OCI-LY7 (cell line): ENCODE measurements around the gene GGNBP2. TPM values are rescaled to one million over a fixed set of nuclear protein-coding genes. Genes with fewer than 3 reads are reported as not detected.

Source experiments
- BruUV-seq: library from RNA; stranded (reverse); fragments of 400-500 nt; replicated peaks from 2 replicates; lab custom pipeline; 2021; lab: Mats Ljungman, UMichigan
- CTCF ChIA-PET: fragments of 300-600 bp; sonication (Branson Sonifier 250); formaldehyde crosslinking; loops from one replicate; lab custom pipeline; 2022; ENCODE audit warnings: antibody characterized with exemption; ENCODE audit not compliant: unreplicated experiment; lab: Charles Lee
- POLR2A ChIA-PET: fragments of 300-600 bp; sonication (Branson Sonifier 250); formaldehyde crosslinking; loops from one replicate; lab custom pipeline; 2022; ENCODE audit warnings: antibody characterized with exemption; lab: Charles Lee
- DNase-seq: peaks from one replicate; pipeline ENCODE4 v3.0.0-alpha.2; 2015; ENCODE audit warnings: low spot score
- H2AFZ ChIP-seq: fragments of 200-600 bp; sonication (generic), shearing (Covaris generic); 2 replicates; pipeline ENCODE4 v1.6.1; 2014; ENCODE audit warnings: mild to moderate bottlenecking, antibody characterized with exemption, low read length, moderate library complexity
- H3K27ac ChIP-seq: fragments of 200-600 bp; sonication (generic); 2 replicates; pipeline ENCODE4 v1.5.1; 2014; ENCODE audit warnings: mixed run types, low read depth, mild to moderate bottlenecking, moderate library complexity, low read length, inconsistent platforms; ENCODE audit not compliant: poor library complexity, severe bottlenecking
- H3K36me3 ChIP-seq: fragments of 200-600 bp; sonication (generic); 2 replicates; pipeline ENCODE4 v1.6.1; 2014; ENCODE audit warnings: mild to moderate bottlenecking, antibody characterized with exemption, low read length, moderate library complexity, mixed read lengths; ENCODE audit not compliant: insufficient read depth
- H3K4me1 ChIP-seq: fragments of 200-600 bp; sonication (generic); 2 replicates; pipeline ENCODE4 v1.5.1; 2014; ENCODE audit warnings: mild to moderate bottlenecking, low read length; ENCODE audit not compliant: insufficient read depth, poor library complexity, severe bottlenecking
- H3K4me2 ChIP-seq: fragments of 200-600 bp; sonication (generic); 2 replicates; pipeline ENCODE4 v1.6.1; 2014; ENCODE audit warnings: mild to moderate bottlenecking, low read length
- H3K4me3 ChIP-seq: fragments of 200-600 bp; sonication (generic); 2 replicates; pipeline ENCODE4 v1.5.1; 2014; ENCODE audit warnings: mild to moderate bottlenecking, low read depth, low read length; ENCODE audit not compliant: poor library complexity, severe bottlenecking
- H3K79me2 ChIP-seq: fragments of 200-600 bp; sonication (generic); 2 replicates; pipeline ENCODE4 v1.6.1; 2016; ENCODE audit warnings: low read depth, mild to moderate bottlenecking, low read length, moderate library complexity, mixed read lengths; ENCODE audit not compliant: insufficient read depth
- H3K9me2 ChIP-seq: fragments of 200-600 bp; sonication (generic); 2 replicates; pipeline ENCODE4 v1.6.1; 2016; ENCODE audit warnings: mild to moderate bottlenecking, low read length, mixed read lengths; ENCODE audit not compliant: insufficient read depth
- H3K9me3 ChIP-seq: fragments of 200-600 bp; sonication (generic); 2 replicates; pipeline ENCODE4 v1.6.1; 2014; ENCODE audit warnings: mild to moderate bottlenecking, mixed run types, low read length, mixed read lengths
- H4K20me1 ChIP-seq: fragments of 200-600 bp; sonication (generic); 2 replicates; pipeline ENCODE4 v1.6.1; 2014; ENCODE audit warnings: mild to moderate bottlenecking, antibody characterized with exemption, low read length, moderate library complexity, mixed read lengths; ENCODE audit not compliant: insufficient read depth
- CTCF ChIP-seq: fragments of 200-600 bp; sonication (generic); conservative IDR thresholded peaks from 2 replicates; pipeline ENCODE4 v1.5.1; 2014; ENCODE audit warnings: mild to moderate bottlenecking, antibody characterized with exemption, low read length, moderate library complexity, mixed read lengths
- EZH2phosphoT487 ChIP-seq: fragments of 200-600 bp; sonication (generic); IDR thresholded peaks from 2 replicates; pipeline ENCODE4 v1.6.1; 2018; ENCODE audit warnings: low read depth, borderline replicate concordance, mild to moderate bottlenecking, mixed run types, antibody characterized with exemption, low read length, moderate library complexity, mixed read lengths
- intact Hi-C: fragments of 100-400 bp; cut with micrococcal nuclease; formaldehyde crosslinking; loops from one replicate; pipeline ENCODE4 v1.10.0; 2022; ENCODE audit not compliant: unreplicated experiment
- total RNA-seq, 2 experiments: library from RNA; depleted of rRNA in 1 of 2; stranded (reverse); fragments of >200 nt in 1 of 2; shearing (Covaris generic) in 1 of 2; gene quantifications; 2 replicates each; pipeline ENCODE4 v1.2.3, GENCODE V29; 2014 to 2022

The GGNBP2 gene
- total RNA-seq, 2 experiments from 2014 or later: 66.5 to 115 TPM

DNA sequence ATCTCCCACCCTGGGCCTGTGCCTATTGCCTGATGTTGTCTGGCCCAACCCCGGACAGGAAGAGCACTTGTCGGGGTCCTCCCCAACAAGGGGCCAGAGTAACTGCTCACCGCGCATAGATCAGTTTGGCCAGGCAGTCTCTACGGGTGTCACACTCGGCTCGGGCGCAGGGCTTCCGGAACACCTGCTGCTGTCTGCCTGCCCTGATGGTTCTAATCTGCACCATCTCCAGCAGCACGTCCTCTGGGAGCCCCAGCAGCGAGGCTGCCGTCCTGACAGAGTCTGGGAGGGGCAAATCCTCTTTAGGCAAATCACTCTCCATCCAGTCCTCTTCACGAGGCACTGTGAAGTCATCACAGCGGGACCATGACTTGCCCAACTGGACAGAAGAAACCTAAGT lies 34.1 kb upstream of the GGNBP2 start:
- H2AFZ ChIP-seq: no peak overlapping the region
- no peaks in the 10 kb centered on the region for H3K9me3 ChIP-seq
- no peak for DNase-seq
- intact Hi-C loops: no loop called here
- no peaks in the 10 kb centered on the region for H4K20me1 ChIP-seq
- no peaks in the 10 kb centered on the region for H3K9me2 ChIP-seq
- no peak overlapping the region for H3K4me2 ChIP-seq
- H3K27ac ChIP-seq: no peak overlapping the region
- peaks cover 95% of the 10 kb centered on the region for H3K36me3 ChIP-seq
- no peaks in the 10 kb centered on the region for H3K79me2 ChIP-seq
- TF ChIP-seq CTCF (no peak), EZH2phosphoT487 (no peak)
- ChIA-PET CTCF (no interaction called here), POLR2A (no interaction called here)
- no peak overlapping the region for H3K4me3 ChIP-seq
- no peaks in the 10 kb centered on the region for H3K4me1 ChIP-seq
- no TSS peak for BruUV-seq

DNA sequence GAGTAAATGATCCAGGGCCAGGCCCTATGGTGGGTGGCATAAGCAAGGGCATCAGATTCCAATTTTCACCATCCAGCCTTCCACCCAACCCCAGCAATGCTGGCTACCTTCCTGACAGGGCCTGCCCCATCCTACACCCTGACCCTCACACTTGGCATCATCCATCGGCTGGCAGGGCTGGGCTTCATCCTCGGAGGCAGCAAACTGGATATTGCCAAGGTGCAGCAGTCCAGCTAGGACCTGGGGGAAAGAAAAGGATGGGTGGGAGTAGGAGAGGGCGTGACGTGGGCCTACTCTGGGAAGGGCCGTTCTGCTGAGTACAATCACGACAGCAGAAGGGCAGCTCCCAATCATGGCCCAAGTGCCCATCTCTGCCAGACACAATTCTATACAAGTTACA lies 33.5 kb upstream of the GGNBP2 start:
- H3K27ac ChIP-seq: no peak overlapping the region

GRCh38 chr17:36512641-36513040 lies 32.1 kb upstream of the GGNBP2 start:
- TSS peak; percentile 15 for BruUV-seq

More for the DNA sequence above, 33.5 kb upstream of the GGNBP2 start:
- intact Hi-C loops: no loop called here
- no peak for DNase-seq
- no peaks in the 10 kb centered on the region for H3K79me2 ChIP-seq
- no TSS peak for BruUV-seq
- peaks cover 95% of the 10 kb centered on the region for H3K36me3 ChIP-seq
- CTCF ChIA-PET: no interaction called here
- no peak overlapping the region for H2AFZ ChIP-seq
- TF ChIP-seq EZH2phosphoT487 (no peak), CTCF (no peak)
- no peak overlapping the region for H3K4me3 ChIP-seq
- H3K9me3 ChIP-seq: no peaks in the 10 kb centered on the region
- H3K9me2 ChIP-seq: no peaks in the 10 kb centered on the region
- H3K4me1 ChIP-seq: no peaks in the 10 kb centered on the region
- POLR2A ChIA-PET: no interaction called here
- no peaks in the 10 kb centered on the region for H4K20me1 ChIP-seq
- no peak overlapping the region for H3K4me2 ChIP-seq

More at GRCh38 chr17:36512641-36513040, 32.1 kb upstream of the GGNBP2 start:
- Histone ChIP-seq H3K4me3 (no peak overlapping the region), H4K20me1 (no peaks in the 10 kb centered on the region), H3K9me3 (no peaks in the 10 kb centered on the region), H3K4me1 (peaks cover 2% of the 10 kb centered on the region), H3K9me2 (no peaks in the 10 kb centered on the region), H2AFZ (no peak overlapping the region), H3K4me2 (no peak overlapping the region), H3K79me2 (no peaks in the 10 kb centered on the region), H3K27ac (no peak overlapping the region), H3K36me3 (peaks cover 95% of the 10 kb centered on the region)
- ChIA-PET CTCF (no interaction called here), POLR2A (no interaction called here)
- no peak for DNase-seq
- intact Hi-C loops: no loop called here
- TF ChIP-seq CTCF (no peak), EZH2phosphoT487 (no peak)
